GM19025 (cell line): ENCODE results near the gene HNRNPA2B1.
"Not testable (repeated sequence)": the region's sequence is repeated elsewhere in the genome, so short reads cannot be mapped to it uniquely, and the experiment has no call there.

Experiments
- ATAC-seq: cut with Tn5 transposase; IDR thresholded peaks from one replicate; pipeline ENCODE4 v1.9.1; 2021; ENCODE audit warnings: mild to moderate bottlenecking, low read depth, moderate library complexity; ENCODE audit not compliant: unreplicated experiment

HNRNPA2B1 gene

GRCh38 chr7:26185844-26186180, 14.7 kb downstream of the HNRNPA2B1 start:
- ATAC-seq = no peak

DNA sequence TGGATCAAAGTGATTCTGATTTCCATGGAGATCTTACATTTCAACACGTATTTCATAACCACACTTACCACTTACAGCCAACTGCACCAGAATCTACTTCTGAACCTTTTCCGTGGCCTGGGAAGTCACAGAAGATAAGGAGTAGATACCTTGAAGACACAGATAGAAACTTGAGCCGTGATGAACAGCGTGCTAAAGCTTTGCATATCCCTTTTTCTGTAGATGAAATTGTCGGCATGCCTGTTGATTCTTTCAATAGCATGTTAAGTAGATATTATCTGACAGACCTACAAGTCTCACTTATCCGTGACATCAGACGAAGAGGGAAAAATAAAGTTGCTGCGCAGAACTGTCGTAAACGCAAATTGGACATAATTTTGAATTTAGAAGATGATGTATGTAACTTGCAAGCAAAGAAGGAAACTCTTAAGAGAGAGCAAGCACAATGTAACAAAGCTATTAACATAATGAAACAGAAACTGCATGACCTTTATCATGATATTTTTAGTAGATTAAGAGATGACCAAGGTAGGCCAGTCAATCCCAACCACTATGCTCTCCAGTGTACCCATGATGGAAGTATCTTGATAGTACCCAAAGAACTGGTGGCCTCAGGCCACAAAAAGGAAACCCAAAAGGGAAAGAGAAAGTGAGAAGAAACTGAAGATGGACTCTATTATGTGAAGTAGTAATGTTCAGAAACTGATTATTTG, 15.3 kb downstream of the HNRNPA2B1 start:
- peak; percentile 44 for ATAC-seq

DNA sequence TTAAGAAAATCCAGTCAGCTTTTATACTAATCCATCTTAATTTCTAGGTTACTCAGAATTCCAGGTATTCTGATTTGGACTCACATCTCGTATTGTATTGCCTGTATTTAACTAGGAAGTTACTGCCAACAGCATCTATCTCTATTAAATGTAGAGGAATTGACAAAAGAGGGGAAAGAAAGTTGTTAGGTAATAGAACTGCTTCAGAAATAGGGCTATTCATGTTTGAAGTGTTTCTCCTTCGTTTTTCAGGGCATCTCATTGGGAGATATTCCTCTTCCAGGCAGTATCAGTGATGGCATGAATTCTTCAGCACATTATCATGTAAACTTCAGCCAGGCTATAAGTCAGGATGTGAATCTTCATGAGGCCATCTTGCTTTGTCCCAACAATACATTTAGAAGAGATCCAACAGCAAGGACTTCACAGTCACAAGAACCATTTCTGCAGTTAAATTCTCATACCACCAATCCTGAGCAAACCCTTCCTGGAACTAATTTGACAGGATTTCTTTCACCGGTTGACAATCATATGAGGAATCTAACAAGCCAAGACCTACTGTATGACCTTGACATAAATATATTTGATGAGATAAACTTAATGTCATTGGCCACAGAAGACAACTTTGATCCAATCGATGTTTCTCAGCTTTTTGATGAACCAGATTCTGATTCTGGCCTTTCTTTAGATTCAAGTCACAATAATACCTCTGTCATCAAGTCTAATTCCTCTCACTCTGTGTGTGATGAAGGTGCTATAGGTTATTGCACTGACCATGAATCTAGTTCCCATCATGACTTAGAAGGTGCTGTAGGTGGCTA, 16.1 kb downstream of the HNRNPA2B1 start:
- not testable (repeated sequence) for ATAC-seq

DNA sequence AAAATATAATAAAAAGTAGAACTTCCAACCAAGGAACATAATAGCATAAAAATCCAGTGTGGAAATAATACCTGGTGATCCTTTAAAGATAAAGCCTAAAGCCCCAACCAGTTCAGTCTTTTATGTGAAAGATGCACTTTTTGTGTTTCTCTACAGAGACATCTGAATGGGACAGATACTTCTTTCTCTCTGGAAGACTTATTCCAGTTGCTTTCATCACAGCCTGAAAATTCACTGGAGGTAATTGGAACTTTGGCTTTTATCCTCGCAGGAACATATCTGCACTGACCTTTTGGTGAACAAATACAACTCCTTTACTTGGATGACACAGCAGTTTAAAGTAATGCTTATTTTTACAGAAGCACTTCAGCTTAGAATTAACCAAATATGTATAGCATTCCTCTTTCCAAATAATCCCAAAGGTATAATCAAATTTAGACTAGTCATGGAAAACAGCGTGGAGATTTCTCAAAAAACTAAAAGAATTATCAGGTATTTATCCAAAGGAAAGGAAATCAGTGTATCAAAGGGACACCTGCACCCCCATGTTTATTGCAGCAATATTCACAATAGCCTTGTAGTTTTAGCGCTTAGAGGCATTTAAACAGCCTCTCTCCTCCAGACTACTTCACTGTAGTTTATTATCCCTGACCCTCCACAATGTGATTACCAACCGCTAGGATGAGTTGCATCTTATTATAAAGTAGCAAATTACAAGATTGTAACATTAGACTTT, 16.8 kb downstream of the HNRNPA2B1 start:
- no peak for ATAC-seq

DNA sequence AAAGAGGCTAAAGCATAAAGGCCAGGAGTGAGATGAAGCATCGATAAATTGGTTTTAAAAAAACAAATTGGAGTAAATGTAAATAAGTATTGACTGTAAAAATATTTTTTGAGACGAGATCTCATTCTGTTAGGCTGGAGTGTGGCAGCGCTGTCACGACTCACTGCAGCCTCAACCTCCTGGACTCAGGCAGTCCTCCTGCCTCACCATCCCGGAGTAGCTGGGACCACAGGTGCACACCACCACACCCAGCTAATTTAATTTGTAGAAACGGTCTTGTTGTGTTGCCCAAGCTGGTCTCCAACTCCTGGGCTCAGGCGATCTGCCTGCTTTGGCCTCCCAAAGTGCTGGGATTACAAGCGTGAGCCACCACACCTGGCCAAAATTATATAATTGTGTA, 17.8 kb downstream of the HNRNPA2B1 start:
- ATAC-seq = no peak

- ATAC-seq = no peak
Measured at GRCh38 chr7:26182283-26182682, 18.3 kb downstream of the HNRNPA2B1 start.

GRCh38 chr7:26181474-26182227, 18.9 kb downstream of the HNRNPA2B1 start:
- ATAC-seq = no peak

GRCh38 chr7:26180792-26181198, 19.8 kb downstream of the HNRNPA2B1 start:
- no peak for ATAC-seq

- no peak for ATAC-seq
Measured at GRCh38 chr7:26179826-26180497, 20.6 kb downstream of the HNRNPA2B1 start.

GRCh38 chr7:26179422-26179821, 21.1 kb downstream of the HNRNPA2B1 start:
- ATAC-seq = no peak

DNA sequence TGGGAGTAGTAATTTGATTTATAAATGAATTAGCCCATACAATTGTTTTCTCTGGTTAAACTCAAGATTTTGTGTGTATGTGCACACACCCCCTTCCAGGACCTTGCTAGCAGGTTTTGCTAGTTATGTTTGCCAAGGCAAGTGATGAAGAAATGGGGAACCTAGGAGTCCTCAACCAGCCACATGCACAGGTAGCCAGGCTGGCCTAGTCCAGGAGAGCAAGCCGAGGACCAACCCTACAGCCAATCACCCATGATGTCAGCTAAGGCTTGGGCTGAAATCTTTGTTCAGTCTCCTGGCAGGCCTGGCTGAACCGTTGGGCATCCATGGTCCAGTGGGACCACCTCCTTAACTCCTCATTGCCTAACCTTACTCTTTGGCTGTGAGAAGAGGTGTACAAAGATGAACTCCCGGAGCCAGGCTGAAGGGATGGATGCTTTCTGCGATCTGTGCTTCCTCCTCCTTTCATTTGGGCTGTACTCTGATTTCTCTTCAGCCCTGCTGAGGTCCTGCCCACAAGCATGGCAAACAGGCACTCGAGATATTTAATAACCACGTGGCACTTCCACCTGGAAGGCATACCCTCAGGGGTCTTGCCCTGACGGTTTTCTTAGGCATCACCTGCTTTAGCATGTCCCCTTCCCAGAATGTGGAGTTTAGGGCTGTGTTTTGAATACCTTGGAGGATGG, 22.1 kb downstream of the HNRNPA2B1 start:
- no peak for ATAC-seq

DNA sequence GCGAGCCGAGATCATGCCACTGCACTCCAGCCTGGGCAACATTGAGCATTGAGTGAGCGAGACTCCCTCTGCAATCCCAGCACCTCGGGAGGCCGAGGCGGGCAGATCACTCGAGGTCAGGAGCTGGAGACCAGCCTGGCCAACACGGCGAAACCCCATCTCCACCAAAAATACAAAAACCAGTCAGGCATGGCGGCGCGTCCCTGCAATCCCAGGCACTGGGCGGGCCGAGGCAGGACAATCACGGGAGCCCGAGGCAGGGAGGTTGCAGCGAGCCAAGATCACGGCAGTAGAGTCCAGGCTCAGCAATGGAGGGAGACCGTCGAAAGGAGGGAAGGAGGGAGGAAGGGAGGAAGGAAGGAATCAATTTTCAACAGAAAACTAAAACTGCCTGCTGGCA, 23.3 kb downstream of the HNRNPA2B1 start:
- not testable (repeated sequence) for ATAC-seq

DNA sequence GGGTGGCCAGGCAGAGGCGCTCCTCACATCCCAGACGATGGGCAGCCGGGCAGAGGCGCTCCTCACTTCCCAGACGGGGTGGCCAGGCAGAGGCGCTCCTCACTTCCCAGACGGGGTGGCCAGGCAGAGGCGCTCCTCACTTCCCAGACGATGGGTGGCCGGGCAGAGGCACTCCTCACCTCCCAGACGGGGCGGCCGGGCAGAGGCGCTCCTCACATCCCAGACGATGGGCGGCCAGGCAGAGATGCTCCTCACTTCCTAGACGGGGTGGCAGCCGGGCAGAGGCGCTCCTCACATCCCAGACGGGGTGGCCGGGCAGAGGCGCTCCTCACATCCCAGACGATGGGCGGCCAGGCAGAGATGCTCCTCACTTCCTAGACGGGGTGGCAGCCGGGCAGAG, 23.9 kb downstream of the HNRNPA2B1 start:
- ATAC-seq = not testable (repeated sequence)

- not testable (repeated sequence) for ATAC-seq
Measured at GRCh38 chr7:26175903-26176302, 24.6 kb downstream of the HNRNPA2B1 start.

DNA sequence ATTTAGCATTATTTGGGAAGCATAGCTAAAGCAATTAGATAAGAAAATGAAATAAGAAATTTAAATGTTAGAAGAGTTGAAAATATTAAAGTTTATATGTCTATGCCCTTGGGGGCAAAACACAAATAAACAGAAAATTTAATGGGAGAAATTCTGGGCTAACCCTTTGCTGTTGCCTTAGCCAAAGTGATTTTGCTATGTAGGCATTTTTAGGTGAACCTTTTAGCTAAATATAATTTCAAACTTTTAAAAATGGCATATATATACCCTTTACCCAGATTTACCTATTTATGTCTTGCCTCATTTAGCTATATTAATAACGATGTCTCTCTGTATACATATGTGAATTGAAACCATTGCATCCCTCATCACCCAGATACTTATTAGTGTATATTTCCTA, 28.5 kb downstream of the HNRNPA2B1 start:
- ATAC-seq = no peak

- ATAC-seq = no peak
Measured at GRCh38 chr7:26171601-26172000, 28.9 kb downstream of the HNRNPA2B1 start.

GRCh38 chr7:26170663-26171062, 29.9 kb downstream of the HNRNPA2B1 start:
- no peak for ATAC-seq

DNA sequence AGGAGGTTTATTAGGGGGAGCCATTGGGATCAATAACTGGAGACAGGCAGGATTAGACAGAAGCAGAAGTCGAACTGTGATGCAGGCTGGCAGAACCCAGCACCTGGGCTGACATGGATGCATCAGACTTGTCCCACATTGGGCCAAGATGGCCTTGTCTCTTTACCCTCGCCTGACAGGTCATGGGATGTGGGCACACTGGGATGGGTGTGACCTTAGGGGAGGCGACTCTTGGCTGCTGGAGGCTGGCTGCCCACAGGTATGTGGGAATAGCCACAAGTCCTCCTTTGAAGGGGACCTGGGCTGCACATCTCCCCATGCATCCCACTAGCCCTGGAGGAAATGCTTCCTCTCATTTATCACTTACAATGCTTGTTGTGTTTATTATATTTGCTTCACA, 31.3 kb downstream of the HNRNPA2B1 start:
- ATAC-seq = no peak

DNA sequence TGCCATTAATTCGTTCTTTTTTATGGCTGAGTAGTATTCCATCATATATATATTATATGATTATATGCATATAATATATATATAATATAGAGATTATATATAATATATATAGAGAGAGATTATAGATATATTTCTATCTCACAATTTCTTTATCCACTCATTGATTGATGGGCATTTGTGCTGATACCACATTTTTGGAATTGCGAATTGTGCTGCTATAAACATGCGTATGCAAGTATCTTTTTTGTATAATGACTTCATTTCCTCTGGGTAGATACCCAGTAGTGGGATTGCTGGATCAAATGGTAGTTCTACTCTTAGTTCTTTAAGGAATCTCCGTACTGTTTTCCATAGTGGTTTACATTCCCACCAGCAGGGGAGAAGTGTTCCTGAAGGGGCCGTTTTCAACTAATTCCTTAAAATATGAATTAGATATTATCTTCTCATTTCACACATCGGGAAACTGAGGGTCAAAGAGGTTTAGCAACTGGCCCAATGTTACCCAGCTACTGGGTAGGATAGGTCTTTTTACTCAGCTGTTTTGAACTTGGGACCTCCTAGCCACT, 32.0 kb downstream of the HNRNPA2B1 start:
- ATAC-seq = no peak
